Stimulated activated CD8-positive, alpha-beta memory T cell treated with anti-CD3 and anti-CD28 coated beads, Interleukin-4, amount 100 ng/mL, for 4 hours (primary cell): Measurements from ENCODE around the gene TSKU.
"Not testable (repeated sequence)": the region's sequence is repeated elsewhere in the genome, so short reads cannot be mapped to it uniquely, and the experiment has no call there.

ENCODE experiments used
- DNase-seq, 2 donors: peaks; one replicate each; pipeline ENCODE4 v3.0.0-alpha.2; 2020; ENCODE audit warnings: low read depth in 2 of 2, low spot score in 1 of 2

Gene TSKU

DNA sequence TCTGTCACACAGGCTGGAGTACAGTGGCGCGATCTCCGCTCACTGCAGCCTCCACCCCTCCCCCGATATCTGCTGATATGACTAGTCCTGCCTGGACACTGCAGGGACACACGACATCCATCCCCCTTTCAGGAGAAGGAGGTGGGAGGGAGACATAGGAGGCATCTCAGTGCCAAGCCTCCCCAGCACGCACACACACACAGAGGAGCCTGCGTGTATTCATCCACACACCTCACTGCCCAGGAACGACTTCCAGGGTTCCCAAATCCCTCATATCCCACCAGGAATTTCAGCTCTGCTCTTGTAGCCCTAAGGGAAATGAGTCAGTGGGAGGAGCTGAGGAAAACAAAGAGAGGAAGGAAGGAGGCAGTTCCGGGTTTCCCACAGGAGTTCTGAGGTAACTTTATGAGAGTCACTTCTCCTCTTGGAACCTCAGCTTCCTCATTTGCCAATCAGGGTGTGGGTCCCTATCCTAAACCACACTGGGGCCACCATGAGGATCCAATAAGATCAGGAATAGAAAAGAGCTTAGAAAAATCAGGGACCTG, 40.4 kb downstream of the TSKU start:
- DNase-seq, result no peak

DNA sequence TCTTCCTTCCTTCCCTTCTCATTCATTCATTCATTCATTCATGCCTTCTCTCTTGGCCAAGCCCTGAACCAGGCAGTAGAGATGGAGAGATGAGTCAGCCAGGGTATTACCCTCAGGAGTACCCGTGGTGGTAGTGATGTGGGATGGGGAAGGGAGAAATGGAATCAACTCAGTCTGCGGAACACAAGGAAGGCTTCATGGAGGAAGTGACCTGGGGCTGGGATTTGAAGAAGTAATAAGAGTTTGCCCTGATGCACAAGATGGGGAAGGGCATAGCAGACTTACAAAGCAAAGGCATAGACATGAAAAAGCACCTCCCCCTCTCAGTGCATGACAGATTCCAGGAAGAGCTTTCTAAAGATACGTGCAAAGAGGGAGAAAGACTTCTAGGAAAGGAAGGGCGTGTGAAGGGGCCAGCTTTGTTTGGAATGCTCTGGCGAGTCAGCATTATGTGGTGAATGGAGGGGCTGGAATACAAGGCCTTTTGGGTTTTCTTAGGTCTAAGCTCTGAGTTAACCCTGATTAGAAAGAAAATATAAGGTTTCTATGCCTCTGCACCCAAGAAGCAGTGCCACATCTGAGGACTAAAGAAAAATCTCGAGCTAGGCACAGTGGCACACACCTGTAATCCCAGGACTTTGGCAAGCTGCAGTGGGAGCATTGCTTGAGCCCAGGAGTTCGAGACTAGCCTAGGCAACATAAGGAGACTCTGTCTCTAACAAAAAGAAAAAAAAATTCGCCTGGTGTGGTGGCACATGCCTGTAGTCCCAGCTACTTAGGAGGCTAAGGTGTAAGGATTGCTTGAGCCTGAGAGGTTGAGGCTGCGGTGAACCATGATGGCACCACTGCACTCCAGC, 41.2 kb downstream of the TSKU start:
- DNase-seq, result no peak

DNA sequence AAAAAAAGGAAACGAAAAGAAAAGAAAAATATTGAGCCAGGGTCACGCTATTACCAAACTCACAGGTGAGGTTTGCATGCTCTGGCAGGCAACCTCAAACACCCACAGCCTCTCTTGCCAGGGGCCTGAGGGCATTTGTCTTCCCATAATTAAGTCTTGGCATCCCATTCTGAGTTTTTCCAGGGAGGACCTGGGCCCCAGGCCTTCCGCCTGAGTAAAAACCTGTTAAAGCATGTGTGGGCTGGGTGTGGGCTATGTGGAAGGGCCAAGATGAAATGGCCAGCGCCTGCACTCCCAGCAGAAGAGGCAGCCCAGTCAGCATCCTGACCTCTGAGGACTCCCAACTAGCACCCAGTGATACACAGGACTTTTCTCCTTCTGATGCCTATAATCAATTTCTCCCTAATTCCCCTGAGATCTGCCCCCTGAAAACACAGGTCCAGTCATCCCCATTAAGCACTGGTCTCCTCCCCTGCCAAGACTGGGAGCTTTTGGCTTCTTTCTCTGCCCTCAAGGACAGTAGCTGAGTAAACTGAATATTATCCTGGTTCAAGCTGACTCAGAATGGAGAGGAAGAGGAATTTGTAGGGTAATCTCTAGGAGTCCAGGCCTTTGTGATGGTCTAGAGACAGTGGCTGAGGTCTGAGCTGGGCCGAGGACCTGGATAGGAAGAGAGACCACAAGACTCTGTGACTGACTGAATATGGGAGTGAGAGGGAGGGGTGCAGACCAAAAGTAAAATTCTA, 42.0 kb downstream of the TSKU start:
- DNase-seq, result no peak

DNA sequence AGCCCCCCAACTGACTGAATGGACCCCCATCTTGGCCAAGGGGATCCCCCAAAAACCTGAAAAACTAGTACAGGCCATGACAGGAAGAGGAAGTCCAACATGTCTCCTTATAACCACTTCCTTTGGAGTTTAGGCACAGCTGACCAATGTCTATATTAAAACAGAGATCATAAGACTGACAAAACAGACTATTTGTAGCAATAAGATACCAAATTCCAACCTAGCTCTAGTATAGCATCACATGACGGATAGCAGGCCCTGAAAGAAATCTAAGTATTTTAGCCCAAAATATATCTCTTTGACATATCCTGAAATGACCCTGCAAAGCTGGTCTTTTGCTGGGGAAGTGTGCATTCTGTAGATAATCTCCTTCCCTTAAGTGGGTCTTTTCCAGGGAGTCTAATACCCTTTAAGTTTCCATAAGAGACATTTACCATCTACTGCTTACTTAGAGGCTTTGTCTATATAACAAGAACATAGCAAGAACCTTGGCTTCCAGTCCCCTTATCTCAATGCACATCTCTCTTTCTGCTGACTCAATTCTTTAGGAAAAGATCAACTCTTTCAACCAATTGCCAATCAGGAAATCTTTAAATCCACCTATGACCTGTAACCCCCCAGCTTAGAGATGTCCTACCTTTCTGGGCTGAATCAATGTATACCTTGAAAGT, 42.7 kb downstream of the TSKU start:
- DNase-seq, result no peak

DNA sequence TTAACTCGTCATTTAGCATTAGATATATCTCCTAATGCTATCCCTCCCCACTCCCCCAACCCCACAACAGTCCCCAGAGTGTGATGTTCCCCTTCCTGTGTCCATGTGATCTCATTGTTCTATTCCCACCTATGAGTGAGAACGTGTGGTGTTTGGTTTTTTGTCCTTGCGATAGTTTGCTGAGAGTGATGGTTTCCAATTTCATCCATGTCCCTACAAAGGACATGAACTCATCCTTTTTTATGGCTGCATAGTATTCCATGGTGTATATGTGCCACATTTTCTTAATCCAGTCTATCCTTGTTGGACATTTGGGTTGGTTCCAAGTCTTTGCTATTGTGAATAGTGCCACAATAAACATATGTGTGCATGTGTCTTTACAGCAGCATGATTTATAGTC, 43.4 kb downstream of the TSKU start:
- DNase-seq, result not testable (repeated sequence)

DNA sequence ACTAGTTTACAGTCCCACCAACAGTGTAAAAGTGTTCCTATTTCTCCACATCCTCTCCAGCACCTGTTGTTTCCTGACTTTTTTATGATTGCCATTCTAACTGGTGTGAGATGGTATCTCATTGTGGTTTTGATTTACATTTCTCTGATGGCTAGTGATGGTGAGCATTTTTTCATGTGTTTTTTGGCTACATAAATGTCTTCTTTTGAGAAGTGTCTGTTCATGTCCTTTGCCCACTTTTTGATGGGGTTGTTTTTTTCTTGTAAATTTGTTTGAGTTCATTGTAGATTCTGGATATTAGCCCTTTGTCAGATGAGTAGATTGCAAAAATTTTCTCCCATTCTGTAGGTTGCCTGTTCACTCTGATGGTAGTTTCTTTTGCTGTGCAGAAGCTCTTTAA, 43.8 kb downstream of the TSKU start:
- DNase-seq, result not testable (repeated sequence)

DNA sequence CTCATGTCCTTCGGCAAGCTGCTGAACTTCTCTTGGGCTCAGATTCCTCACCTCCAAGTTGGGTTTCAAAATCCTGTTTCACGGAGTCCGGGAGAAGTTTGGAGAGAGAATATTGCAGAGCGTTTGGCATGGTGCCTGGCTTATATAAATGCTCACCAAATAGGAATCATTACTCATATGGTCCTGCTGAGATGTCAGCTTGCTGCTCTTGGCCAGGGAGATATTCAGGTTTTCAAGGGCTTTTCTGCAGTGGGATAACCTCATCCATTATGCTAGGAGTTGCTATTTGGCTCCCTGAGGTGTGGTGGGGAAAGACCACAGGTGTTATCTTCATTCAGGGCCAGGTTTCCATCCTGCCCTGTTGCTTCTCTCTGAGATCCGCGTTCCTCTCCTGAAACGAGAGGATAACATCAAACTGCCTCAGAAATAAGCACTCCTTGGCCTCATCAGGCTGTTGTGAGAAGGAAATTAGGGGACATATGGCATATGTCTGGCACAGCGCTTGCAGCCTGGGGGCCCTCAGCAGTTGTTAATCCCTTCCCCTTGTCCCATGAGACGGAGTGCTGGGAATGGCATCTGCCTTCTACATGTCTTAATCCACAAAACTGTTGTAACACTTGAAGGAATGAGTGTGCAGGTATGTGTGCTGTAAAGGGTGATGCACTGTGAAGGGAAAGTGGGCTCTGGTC, 47.6 kb downstream of the TSKU start:
- no peak for DNase-seq

DNA sequence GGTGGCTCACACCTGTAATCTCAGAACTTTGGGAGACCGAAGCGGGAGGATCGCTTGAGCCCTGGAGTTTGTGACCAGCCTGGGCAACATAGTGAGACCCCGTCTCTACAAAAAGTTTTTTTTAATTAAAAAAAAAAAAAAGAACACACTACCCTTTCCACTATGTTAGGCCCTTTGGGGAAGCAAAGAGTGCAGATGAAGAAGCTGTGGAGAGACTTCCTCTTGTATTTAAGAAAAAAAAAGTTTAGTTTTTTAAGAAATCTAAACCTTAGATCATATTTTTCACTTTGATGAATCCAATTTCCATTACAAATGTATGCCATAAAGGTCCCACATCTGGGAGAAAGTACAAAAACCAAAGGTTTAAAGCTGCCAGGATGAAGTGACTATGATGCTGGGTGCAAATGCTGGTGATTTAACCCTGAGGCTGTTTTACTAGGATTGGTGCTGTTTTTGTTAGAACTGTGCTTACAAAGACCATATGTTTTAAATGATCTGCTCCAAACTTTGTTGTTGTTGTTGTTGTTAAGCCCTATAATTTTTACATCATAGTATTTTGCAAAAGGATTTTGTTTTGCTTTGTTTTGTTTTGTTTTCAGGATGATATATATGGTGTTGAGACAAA, 48.6 kb downstream of the TSKU start:
- DNase-seq, result no peak

DNA sequence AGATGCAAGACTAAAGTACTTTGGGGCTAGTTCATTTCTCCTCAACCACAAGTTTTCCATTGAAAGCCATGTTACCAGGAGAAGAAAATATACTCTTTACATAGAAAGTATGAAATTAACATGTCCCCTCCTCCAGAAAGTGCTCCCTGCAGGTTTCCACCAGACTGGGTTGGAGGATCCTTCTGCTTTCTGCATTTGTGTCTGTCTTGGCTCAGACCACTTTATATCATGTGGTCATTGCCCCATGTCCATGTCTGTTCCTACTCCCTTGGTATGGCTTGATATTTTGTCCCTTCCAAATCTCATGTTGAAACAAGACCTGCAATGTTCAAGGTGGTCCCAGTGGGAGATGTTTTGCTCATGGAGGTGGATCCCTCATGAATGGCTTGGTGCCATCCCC, 49.2 kb downstream of the TSKU start:
- no peak for DNase-seq

DNA sequence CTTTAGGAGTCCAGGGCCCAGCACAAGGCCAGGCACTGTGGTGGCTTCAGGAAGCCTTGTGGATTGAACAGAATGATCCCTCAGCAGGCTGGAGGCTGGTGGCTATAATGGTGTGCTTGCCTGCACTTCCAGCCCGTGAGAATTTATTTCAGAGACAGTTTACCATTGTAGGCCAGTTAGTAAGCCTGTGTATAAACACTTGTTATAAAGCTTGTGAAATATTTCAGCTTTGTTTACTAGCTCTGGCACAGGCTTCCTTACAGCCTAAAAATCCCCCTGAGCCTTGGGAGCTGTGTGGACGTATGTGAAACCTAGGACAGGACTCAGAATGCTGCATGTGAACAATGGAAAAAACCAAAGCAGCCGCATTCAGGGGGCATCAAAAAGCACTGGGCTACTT, 51.0 kb downstream of the TSKU start:
- no peak for DNase-seq

DNA sequence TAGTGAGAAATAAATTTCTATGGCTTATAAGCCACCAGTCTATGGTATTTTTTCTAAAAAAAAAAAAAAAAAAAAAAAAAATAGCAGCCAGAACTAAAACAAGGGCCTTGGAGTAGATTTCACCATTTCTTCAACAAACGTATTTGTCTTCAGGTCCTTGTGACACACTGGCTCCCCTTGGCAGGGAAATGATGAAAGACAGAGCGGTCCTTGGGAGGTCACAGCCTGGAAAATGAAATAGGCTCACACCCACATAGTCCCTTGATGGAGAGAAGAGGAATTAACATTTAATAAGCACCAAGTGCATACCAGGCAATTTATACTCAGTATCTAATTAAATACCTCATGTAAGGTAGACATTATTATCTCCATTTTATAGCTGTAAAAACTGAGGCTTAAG, 51.9 kb downstream of the TSKU start:
- DNase-seq, result no peak

DNA sequence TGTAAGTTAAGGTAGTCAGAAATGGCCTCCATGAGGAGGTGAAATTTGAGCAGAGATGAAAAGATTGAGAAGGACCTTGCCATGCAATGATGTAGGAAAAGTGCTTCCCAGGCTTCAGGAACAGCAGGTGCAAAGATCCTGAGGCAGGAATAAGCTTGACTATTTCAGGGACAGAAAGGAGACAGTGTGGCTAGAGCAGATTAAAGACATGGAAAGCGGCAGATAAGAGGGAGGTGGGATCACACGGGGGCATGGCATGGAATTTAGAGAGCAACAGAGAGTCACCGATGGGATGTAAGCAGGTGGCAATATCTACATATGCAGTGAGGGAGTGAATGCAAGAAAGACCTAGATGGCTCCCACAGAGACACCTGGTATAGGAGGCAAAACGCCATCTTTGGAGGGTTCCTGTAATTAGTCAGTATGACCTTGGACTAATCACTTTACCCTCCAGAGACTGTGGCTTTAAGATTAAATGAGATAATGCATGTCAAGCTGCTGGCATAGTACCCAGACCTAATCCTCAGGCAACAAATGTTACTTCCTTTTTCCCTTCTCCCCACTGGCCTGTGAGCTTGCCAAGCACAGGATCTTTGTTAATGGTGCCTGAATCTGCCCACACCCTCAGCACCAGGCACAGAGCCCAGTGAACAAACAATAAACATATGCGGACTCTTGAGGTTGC, 52.9 kb downstream of the TSKU start:
- DNase-seq, result no peak

DNA sequence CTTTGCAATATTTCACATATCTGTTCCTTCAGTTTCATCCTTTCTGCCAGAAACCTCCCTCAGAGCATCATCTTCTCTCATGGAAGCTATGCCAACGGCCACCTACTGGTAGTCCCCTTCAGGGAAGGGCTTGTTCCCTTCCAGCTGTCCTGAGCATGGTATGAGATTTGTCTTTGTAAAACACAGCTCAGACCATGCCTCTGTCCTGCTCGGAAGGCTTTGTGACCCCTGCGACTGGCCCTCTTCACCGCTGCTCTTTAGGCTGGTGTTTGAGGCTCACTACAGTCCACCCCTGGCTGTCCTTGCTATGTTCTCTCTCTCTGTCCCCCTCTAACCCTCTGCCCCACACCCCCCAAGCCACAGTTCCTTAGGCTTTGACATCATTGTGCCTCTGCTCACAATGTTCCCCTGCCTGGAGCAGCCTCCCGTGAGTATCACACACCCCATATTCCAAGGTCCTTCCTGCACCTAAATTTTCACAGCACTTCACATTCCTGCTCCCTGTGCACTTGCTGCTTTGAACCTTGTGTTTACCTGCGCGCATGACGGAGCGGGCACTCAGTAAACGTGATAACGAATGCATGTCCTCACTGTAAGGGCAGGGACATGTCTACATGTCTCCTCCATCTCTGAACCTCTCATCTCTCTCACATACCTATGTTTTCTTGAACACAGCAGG, 53.6 kb downstream of the TSKU start:
- DNase-seq, result no peak

DNA sequence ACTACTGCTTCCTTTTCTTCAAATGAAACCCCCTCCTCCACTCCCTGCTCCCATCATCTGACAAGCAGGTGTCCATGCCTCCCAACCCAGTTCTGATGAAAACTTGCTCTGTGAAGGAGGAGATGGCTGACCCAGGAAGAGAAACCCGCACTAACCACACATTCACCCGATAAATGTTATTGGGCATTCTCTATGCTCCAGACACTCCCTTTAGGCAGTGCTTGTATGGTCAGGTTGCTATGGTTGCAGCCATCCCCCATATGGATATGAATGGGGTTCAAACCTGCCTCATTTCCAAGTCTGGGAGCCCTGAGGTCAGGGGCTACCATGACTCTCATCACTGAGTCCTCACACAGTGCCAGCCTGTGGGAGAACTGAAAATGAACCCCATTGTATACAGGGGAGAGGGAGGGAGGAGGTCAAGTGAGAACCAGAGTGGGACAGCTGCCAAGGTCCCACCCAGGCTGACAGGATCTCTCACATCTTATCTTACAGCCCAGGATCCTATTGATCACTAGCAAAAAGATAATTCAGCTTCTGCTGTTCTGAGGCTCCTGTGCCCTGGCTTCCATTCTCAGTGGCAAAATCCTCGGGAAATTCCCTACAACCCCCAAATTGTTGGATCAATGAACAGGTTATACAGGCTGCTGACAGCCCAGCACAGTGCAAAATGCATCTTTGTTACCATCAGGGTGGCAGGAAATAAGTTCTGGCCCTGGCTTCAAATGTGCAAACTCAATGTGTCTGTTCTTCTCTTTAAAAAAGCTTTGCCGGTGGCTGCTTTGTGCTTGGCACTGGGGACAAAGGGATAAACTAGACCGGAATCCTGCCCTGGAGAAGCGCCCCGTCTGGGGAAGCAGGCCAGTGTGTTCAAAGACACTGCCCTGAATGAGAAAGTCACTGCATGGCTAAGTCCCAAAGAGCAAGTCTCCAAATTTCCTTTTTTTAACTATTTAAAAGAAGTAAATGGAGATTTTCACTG, 54.8 kb downstream of the TSKU start:
- DNase-seq, result no peak

DNA sequence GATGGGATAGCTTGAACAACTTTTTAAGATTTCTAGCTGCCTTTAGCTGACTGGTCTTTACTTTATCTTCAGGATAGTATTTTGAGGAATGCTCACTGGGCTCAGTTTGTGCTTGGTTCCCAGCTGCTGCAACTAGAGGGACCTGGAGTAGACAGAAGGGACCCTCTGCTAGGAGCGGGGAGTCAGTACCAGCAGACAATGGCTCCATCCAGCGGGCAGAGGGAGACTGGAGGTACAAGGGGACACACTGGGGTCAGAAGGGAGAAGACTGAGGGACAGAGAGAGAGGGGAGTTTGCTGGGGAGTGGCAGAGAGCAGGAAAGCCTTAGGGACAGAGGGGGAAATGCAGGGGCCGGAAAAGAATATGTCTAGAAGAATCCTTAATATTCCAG, 55.5 kb downstream of the TSKU start:
- no peak for DNase-seq

DNA sequence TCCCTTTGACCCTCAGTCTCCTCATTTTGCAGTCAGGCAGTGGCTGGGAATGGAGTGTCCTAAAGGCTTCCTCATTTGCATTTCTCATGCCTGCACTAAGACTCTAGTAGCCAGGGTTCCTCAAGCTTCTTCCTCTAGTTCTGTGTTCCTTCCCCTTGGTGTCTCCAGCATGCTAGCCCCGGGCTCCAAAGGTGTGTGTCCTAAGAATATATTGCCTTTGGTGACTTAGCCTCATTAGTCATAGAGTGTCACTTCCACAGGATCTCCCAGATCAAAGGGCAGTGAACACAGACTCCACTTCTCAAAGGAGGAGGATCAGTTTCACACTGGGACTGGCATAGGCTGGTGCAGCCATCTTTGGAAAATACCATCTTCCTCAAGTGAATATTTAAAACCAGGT, 56.2 kb downstream of the TSKU start:
- DNase-seq, result no peak

DNA sequence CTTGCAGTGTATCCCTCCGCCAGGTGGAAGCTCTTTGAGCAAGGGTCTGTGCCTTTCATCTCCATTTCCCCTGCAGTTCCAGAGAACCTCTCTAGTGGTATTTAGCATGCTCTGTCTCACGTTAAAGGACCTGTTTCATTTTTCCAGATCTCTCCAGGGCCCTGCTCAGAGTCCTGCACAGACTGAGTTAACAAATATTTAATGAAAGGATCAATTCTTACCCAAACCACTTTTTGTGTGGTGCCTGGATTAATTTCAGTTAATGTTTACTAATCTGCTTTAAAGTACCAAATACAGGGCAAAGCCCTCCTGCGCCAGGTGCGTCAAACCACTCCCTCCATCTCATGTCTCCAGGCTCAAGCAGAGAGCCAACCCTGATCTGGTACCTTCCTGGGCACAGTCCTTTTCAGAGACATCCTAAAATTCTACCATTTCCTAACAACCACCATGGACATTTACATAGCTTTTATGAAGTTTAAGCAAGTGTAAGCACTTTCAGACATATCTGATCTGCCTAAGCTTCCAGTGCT, 58.8 kb downstream of the TSKU start:
- DNase-seq, result no peak

DNA sequence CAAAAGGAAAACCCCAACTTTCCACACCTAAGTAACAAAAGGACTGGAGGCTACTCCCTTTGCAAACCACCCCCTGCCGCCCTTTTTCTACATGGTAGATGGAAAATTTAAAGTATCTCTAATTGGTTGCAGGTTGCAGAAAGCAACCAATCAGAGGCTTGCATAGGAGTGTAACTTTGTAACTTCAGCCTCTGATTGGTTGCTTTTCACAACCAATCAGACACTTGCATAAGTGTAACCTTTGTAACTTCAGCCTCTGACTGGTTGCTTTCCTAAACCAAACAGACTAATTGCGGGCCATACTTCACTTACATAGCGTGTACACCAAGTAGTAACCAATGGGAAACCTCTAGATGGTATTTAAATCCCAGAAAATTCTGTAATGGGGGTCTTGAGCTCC, 60.8 kb downstream of the TSKU start:
- no peak for DNase-seq
